ENCODE data around the gene SPIC. TPM values are rescaled to one million over a fixed set of nuclear protein-coding genes. Genes with fewer than 3 reads are reported as not detected.

Gene SPIC
- total RNA-seq (ENCODE audit: low replicate concordance) = not detected in 2 replicates

DNA sequence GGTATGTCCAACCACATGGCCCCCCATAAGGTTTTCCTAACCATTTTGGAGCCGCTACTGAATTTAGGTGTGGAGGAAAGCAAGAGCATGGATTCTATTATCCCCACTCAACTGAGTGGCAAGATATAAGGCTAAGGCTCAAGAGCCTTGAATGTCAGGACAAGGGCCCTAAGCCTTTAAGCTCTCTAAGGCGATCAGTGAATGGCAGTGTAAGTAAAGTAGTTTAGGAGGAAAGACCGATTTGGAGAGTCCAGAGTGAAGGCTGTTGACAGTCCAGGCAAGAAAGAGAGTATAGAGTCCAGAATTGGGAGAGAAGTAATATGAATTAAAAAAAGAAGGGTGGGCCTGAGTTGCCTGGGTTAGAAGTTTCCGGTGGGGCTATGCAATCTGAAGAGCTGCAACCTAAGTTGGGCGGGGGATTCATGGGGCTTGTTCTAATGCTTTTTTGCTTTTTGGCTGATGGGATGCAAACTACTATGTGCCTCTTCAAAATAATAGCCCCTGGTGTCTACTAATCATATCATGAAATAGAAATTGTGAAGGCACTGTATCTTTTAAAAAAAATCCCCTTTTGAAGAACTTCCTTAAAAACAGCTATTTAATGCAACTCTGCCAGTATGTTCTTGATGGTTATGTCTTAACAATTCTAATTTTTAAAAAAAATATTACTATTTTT, at the start of gene SPIC:
SPIC (plus strand) TSS at position 626 of the 676 bp plus-strand sequence. CDS start 1,569 bp downstream, outside the sequence.

Other genes with a start within 250 kb of the SPIC start
- 4.1 and 7.7 TPM in 2 replicates for gene UTP20, start 195.2 kb upstream of the SPIC start, total RNA-seq (ENCODE audit: low replicate concordance)
- gene ARL1, start 67.6 kb upstream of the SPIC start, total RNA-seq (ENCODE audit: low replicate concordance) = 83.7 and 94.3 TPM in 2 replicates
- not detected in 2 replicates for gene MYBPC1, start 119.6 kb downstream of the SPIC start, total RNA-seq (ENCODE audit: low replicate concordance)
- 13.7 and 18.6 TPM in 2 replicates for gene CHPT1, start 222.3 kb downstream of the SPIC start, total RNA-seq (ENCODE audit: low replicate concordance)

Data from smooth muscle cell of the coronary artery (primary cell).